H1 (cell line): Measurements from ENCODE around the gene PLXNA4.

Experiments used
- ATF2 ChIP-seq: IDR thresholded peaks from 2 replicates; pipeline ENCODE4 v1.6.1; 2012; ENCODE audit warnings: low read length, inconsistent platforms
- CTCF ChIP-seq, 3 experiments: IDR thresholded peaks; 1 replicate in 2 of 3; 2 replicates in 1 of 3; pipeline versions ENCODE4 v1.5.1 to v1.6.1; 2011; ENCODE audit warnings: low read length in 3 of 3, mild to moderate bottlenecking in 3 of 3, inconsistent platforms in 2 of 3, low read depth in 1 of 3, moderate library complexity in 1 of 3; ENCODE audit not compliant: insufficient read depth in 1 of 3; ENCODE audit errors: control extremely low read depth in 1 of 3
- EGR1 ChIP-seq: IDR thresholded peaks from 2 replicates; pipeline ENCODE4 v1.6.1; 2011; ENCODE audit warnings: low read depth, low read length, borderline replicate concordance
- MAX ChIP-seq: IDR thresholded peaks from 2 replicates; pipeline ENCODE4 v1.6.1; 2012; ENCODE audit warnings: inconsistent platforms

GRCh38 chr7:132234711-132235110 is 341.6 kb downstream of the PLXNA4 start:
- TF ChIP-seq EGR1 (no peak), CTCF (IDR thresholded peaks at IDR 0.05; ENCODE audit: control extremely low read depth in 1 of 3, insufficient read depth in 1 of 3, low read depth in 1 of 3, low read length in 3 of 3) (no peak), ATF2 (no peak), MAX (no peak)
